ENCODE results near the gene CRHBP.
"Not testable (repeated sequence)": the region's sequence is repeated elsewhere in the genome, so short reads cannot be mapped to it uniquely, and the experiment has no call there.

The CRHBP gene

GRCh38 chr5:76952795-76953536, at the start of gene CRHBP:
Gene CRHBP, plus strand, starts transcription at chr5:76953045. Its CDS starts 90 bp downstream, at chr5:76953135.
- no peak for DNase-seq (ENCODE audit: low read depth)

- DNase-seq (ENCODE audit: low read depth), result no peak
Measured at GRCh38 chr5:76908166-76908565, 44.7 kb upstream of the CRHBP start.

- not testable (repeated sequence) for DNase-seq (ENCODE audit: low read depth)
Measured at GRCh38 chr5:76910344-76910933, 42.4 kb upstream of the CRHBP start.

- not testable (repeated sequence) for DNase-seq (ENCODE audit: low read depth)
Measured at GRCh38 chr5:76914671-76915070, 38.2 kb upstream of the CRHBP start.

- DNase-seq (ENCODE audit: low read depth), result no peak
Measured at GRCh38 chr5:76918539-76918938, 34.3 kb upstream of the CRHBP start.

- DNase-seq (ENCODE audit: low read depth), result no peak
Measured at GRCh38 chr5:76920491-76920890, 32.4 kb upstream of the CRHBP start.

GRCh38 chr5:76926329-76927105, 26.3 kb upstream of the CRHBP start:
- DNase-seq (ENCODE audit: low read depth), result peak; percentile 57

GRCh38 chr5:76927961-76928360, 24.9 kb upstream of the CRHBP start:
- DNase-seq (ENCODE audit: low read depth), result no peak

GRCh38 chr5:76930083-76930482, 22.8 kb upstream of the CRHBP start:
- no peak for DNase-seq (ENCODE audit: low read depth)

- DNase-seq (ENCODE audit: low read depth), result no peak
Measured at GRCh38 chr5:76938177-76938576, 14.7 kb upstream of the CRHBP start.

GRCh38 chr5:76941000-76941399, 11.8 kb upstream of the CRHBP start:
- DNase-seq (ENCODE audit: low read depth), result peak; percentile 3

GRCh38 chr5:76941442-76941841, 11.4 kb upstream of the CRHBP start:
- peak; percentile 14 for DNase-seq (ENCODE audit: low read depth)

GRCh38 chr5:76942581-76942980, 10.3 kb upstream of the CRHBP start:
- peak; percentile 44 for DNase-seq (ENCODE audit: low read depth)

GRCh38 chr5:76943006-76943405, 9.8 kb upstream of the CRHBP start:
- no peak for DNase-seq (ENCODE audit: low read depth)

- no peak for DNase-seq (ENCODE audit: low read depth)
Measured at GRCh38 chr5:76944638-76945037, 8.2 kb upstream of the CRHBP start.

GRCh38 chr5:76945238-76945637, 7.6 kb upstream of the CRHBP start:
- not testable (repeated sequence) for DNase-seq (ENCODE audit: low read depth)

- no peak for DNase-seq (ENCODE audit: low read depth)
Measured at GRCh38 chr5:76946090-76946489, 6.8 kb upstream of the CRHBP start.

- DNase-seq (ENCODE audit: low read depth), result no peak
Measured at GRCh38 chr5:76947082-76947503, 5.8 kb upstream of the CRHBP start.

- DNase-seq (ENCODE audit: low read depth), result peak; percentile 30
Measured at GRCh38 chr5:76953551-76954382, 922 bp downstream of the CRHBP start.

- DNase-seq (ENCODE audit: low read depth), result no peak
Measured at GRCh38 chr5:76954383-76954763, 1.5 kb downstream of the CRHBP start.

GRCh38 chr5:76956033-76956432, 3.2 kb downstream of the CRHBP start:
- DNase-seq (ENCODE audit: low read depth), result no peak

Data from iris pigment epithelial cell (primary cell).